Cardiac fibroblast (primary cell): ENCODE measurements around the gene TRIM27.
A peak's percentile ranks its signal among the peaks of the same experiment; 100 is the strongest.
"Not testable (repeated sequence)": the region's sequence is repeated elsewhere in the genome, so short reads cannot be mapped to it uniquely, and the experiment has no call there.

Source experiments
- DNase-seq, 2 donors: peaks; one replicate each; pipeline versions ENCODE4 v3.0.0 to v3.0.0-alpha.2; 2010; ENCODE audit warnings: low read depth in 2 of 2
- H3K4me3 ChIP-seq, 2 donors: replicated peaks in 1 of 2; 1 replicate in 1 of 2; 2 replicates in 1 of 2; pipeline ENCODE4 v1.5.1; 2011; ENCODE audit warnings: low read depth in 2 of 2, low read length in 2 of 2, mild to moderate bottlenecking in 2 of 2, moderate library complexity in 1 of 2
- TF ChIP-seq, protein P1 (sequence below): IDR thresholded peaks from one replicate; pipeline ENCODE4 v1.5.1; 2011; ENCODE audit warnings: low read depth, mild to moderate bottlenecking, low read length, inconsistent platforms

Gene TRIM27

DNA sequence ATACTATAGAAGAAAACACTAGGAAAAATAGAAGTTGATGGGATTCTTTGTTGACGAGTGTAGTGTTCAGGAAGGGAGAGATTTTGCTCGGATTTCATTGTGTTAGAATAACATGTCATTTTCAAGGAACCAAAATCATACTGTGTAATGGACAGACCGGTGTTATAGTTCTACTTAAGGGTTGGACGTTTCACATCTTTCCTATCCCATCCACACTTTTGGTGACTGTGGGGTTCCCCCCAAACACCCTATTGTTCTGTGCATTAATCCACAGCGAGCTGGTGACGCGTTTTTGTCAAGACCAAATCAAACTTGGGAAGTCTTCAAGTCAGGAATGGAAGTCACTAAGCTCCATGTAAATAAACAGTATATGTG is 43.3 kb downstream of the TRIM27 start:
- DNase-seq: no peak
- TF ChIP-seq, protein P1, sequence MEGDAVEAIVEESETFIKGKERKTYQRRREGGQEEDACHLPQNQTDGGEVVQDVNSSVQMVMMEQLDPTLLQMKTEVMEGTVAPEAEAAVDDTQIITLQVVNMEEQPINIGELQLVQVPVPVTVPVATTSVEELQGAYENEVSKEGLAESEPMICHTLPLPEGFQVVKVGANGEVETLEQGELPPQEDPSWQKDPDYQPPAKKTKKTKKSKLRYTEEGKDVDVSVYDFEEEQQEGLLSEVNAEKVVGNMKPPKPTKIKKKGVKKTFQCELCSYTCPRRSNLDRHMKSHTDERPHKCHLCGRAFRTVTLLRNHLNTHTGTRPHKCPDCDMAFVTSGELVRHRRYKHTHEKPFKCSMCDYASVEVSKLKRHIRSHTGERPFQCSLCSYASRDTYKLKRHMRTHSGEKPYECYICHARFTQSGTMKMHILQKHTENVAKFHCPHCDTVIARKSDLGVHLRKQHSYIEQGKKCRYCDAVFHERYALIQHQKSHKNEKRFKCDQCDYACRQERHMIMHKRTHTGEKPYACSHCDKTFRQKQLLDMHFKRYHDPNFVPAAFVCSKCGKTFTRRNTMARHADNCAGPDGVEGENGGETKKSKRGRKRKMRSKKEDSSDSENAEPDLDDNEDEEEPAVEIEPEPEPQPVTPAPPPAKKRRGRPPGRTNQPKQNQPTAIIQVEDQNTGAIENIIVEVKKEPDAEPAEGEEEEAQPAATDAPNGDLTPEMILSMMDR: no peak
- H3K4me3 ChIP-seq: peak overlapping the region; percentile 46 to 66

DNA sequence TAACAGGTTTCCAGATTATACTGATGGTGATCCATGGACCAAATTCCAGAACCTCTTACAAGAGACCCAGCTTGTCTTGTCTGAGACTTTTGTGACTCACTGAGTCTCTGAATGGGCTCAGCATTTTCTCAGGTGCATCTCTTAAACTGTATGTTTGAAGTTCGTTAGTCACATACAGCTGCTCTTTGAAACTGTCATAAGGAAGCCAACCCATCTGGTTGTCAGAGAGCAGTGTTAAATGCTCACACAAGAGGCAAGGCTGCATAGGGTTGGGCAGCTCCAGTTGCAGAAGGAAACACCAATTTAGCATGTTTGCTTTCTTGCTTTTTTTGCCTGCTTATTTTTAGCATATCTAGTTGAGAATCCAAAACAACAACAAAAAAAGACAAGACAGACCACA is 47.1 kb downstream of the TRIM27 start:
- TF ChIP-seq, protein P1: no peak

DNA sequence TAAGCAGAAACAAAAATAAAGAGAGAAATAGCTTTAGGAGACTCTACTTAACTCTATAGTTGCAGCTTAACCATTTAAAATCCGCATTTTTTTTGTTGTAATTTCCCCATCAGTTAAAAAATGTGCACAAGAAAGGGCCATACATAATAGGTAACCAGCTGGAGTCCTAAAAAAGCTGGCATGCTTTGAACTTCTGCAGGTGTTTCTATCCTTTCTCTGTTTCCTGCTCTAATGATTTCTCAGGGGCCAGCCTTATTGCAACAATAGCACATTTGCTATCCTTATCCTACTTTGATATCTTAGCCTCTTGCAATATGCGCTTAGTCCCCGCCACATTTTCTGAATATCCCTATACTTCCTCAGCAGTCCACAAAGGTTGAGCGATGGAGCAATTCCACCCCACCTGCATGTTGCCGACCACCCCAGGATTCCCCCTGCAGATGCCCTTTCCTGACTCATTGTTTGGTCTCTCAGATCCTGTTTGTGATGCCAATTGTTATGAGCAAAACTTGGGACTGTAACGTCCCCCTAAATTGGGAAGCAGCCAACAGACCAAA is 48.5 kb downstream of the TRIM27 start:
- TF ChIP-seq, protein P1: no peak
- DNase-seq: no peak
- H3K4me3 ChIP-seq: no peak overlapping the region

More for the DNA sequence above, 47.1 kb downstream of the TRIM27 start:
- no peak for DNase-seq
- H3K4me3 ChIP-seq: no peak overlapping the region

DNA sequence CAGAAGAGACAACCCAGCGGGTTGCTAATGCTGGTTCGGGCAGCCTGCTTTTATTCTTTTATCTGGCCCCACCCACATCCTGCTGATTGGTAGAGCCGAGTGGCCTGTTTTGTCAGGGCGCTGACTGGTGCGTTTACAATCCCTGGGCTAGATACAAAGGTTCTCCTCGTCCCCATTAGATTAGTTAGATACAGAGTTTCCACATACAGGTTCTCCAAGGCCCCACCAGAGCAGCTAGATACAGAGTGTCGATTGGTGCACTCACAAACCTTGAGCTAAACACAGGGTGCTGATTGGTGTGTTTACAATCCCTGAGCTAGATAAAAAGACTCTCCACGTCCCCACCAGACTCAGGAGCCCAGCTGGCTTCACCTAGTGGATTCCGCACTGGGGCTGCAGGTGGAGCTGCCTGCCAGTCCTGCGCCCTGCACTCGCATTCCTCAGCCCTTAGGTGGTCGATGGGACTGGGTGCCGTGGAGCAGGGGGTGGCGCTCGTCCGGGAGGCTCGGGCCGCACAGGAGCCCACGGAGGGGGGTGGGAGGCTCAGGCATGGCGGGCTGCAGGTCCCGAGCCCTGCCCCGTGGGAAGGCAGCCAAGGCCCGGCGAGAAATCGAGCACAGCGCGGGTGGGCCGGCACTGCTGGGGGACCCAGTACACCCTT is 51.5 kb downstream of the TRIM27 start:
- H3K4me3 ChIP-seq, DNase-seq: not testable (repeated sequence)

DNA sequence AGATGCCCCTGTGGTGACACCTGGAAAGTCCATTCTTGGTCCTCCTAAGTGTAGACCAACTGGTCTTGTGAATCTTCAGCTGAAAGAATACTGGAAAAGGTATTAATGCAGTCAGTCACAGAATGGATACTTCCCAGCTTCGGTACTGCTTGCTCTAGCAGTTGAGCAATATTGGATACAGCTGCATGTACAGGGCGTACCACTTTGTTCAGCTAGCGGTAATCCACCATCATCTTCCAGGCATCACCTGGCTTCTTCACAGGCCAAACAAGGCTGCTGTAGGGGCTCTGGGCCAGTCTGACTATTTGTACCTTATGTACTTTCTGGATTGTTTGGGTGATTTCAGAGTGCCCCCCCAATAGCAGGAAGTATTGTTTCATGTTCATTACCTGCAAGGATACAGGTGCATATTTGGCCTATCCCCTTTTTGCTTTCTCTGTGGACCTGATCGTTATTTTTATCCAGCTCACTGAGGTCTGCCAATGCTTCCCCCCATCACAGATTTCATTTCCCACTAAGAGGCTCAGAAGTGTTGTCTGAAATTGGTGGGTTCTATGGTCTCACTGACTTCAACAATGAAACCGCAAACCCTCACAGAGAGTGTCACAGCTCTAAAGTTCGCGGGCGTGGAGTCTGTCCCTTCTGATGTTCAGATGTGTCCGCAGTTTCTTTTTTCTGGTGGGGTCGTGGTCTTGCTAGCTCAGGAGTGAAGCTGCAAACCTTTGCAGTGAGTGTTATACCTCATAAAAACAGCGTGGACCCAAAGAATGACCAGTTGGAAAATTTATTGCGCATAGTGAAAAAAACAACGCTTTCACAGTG is 52.2 kb downstream of the TRIM27 start:
- TF ChIP-seq, protein P1: no peak
- no peak for DNase-seq
- no peak overlapping the region for H3K4me3 ChIP-seq

DNA sequence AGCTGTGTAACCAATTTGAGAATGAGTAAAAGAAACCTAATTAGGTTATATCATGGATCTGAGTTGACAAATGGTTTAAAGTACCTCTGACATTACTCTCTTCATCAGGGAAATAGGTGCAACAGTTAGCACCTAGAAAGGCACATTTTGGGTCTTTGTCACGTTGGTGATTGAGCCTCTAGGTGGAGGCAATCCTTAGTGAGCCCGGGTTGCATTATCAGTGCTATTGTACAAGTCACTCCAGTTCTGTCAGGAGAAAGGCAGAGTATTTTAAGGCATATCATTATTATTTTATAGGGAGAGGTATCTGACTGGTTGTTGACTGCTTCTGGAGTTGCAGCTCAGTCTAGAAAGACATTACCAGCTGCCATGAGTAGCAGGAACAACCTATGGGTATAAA is 54.9 kb downstream of the TRIM27 start:
- TF ChIP-seq, protein P1: no peak
- DNase-seq: no peak
- no peak overlapping the region for H3K4me3 ChIP-seq

DNA sequence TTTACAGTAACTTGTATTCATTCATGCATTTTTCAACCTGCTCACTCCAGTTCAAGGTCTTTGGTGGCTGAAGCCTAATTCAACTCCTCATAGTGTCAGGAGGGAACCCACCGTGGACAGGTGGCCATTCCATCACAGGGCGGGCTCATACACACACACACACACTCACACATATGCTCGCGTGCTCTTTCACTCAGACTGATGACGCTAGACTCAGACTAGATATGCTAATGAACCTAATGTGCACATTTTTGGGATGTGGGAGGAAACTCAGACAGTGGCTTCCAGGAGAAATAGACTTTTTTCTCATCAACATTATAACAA is 56.7 kb downstream of the TRIM27 start:
- DNase-seq: peak; percentile 9 to 23
- H3K4me3 ChIP-seq: peak overlapping the region; percentile 61 to 64
- TF ChIP-seq, protein P1: no peak

DNA sequence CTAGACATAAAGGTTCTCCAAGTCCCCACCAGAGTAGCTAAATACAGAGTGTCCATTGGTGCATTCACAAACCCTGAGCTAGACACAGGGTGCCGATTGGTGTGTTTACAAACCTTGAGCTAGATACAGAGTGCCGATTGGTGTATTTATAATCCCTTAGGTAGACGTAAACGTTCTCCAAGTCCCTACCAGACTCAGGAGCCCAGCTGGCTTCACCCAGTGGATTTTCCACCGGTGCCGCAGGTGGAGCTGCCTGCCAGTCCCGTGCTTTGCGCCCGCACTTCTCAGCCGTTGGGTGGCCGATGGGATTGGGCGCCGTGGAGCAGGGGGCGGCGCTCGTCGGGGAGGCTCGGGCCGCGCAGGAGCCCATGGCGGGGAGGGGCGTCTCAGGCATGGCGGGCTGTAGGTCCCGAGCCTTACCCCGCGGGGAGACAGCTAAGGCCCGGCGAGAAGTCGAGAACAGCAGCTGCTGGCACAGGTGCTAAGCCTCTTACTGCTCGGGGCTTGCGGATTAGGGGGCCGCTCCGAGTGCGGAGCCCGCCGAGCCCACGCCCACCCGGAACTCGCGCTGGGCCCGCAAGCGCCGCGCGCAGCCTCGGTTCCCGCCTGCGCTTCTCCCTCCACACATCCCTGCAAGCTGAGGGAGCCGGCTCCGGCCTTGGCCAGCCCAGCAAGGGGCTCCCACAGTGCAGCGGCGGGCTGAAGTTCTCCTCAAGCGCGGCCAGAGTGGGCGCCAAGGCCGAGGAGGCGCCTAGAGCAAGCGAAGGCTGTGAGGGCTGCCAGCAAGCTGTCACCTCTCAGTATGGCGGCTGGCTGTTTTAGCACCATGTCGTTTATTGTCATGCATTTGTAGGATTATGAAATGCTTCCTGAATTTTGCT is 57.3 kb downstream of the TRIM27 start:
- DNase-seq: peak; percentile 45 to 46
- peak overlapping the region; percentile 61 to 64 for H3K4me3 ChIP-seq
